Measurements from ENCODE around the gene PGAM2. TPM values are rescaled to one million over a fixed set of nuclear protein-coding genes. Genes with fewer than 3 reads are reported as not detected.

Gene PGAM2
- total RNA-seq, 2 donors from 2014 or later: 0.92 TPM; not detected in 1

- H3K27ac Mint-ChIP-seq: no peak overlapping the region
- H3K9me3 ChIP-seq (ENCODE audit: control insufficient read depth, low read length, poor library complexity, severe bottlenecking): no peaks in the 10 kb centered on the region
- no peak for DNase-seq
- H3K27me3 Mint-ChIP-seq: peaks cover 29% of the 10 kb centered on the region
- no peak overlapping the region for H3K4me3 Mint-ChIP-seq
- peaks cover 5% of the 10 kb centered on the region for H3K36me3 Mint-ChIP-seq (ENCODE audit: low read depth)
- no peak for ATAC-seq
- H3K4me1 Mint-ChIP-seq: peaks cover 7% of the 10 kb centered on the region
Measured at GRCh38 chr7:44107116-44107960, 42.0 kb upstream of the PGAM2 start.

GRCh38 chr7:44106311-44107065 is 41.1 kb upstream of the PGAM2 start:
- Mint-ChIP-seq H3K36me3 (ENCODE audit: low read depth) (peaks cover 5% of the 10 kb centered on the region), H3K27me3 (peaks cover 33% of the 10 kb centered on the region), H3K4me1 (peaks cover 7% of the 10 kb centered on the region), H3K27ac (peak overlapping the region; percentile 59), H3K4me3 (peak overlapping the region; percentile 85)
- no peaks in the 10 kb centered on the region for H3K9me3 ChIP-seq (ENCODE audit: control insufficient read depth, low read length, poor library complexity, severe bottlenecking)
- DNase-seq (peak in 1 of 3 donors; percentile 7), ATAC-seq (no peak)

GRCh38 chr7:44105832-44106231 is 40.5 kb upstream of the PGAM2 start:
- ATAC-seq (no peak), DNase-seq (no peak)
- Mint-ChIP-seq H3K27ac (peak overlapping the region; percentile 59), H3K4me3 (peak overlapping the region; percentile 85), H3K36me3 (ENCODE audit: low read depth) (peaks cover 5% of the 10 kb centered on the region), H3K4me1 (peaks cover 7% of the 10 kb centered on the region), H3K27me3 (peaks cover 33% of the 10 kb centered on the region)
- no peaks in the 10 kb centered on the region for H3K9me3 ChIP-seq (ENCODE audit: control insufficient read depth, low read length, poor library complexity, severe bottlenecking)

- H3K9me3 ChIP-seq (ENCODE audit: control insufficient read depth, low read length, poor library complexity, severe bottlenecking): no peaks in the 10 kb centered on the region
- Mint-ChIP-seq H3K4me3 (peak overlapping the region; percentile 85), H3K36me3 (ENCODE audit: low read depth) (peaks cover 5% of the 10 kb centered on the region), H3K27ac (peak overlapping the region; percentile 59), H3K27me3 (peaks cover 37% of the 10 kb centered on the region), H3K4me1 (peaks cover 7% of the 10 kb centered on the region)
- DNase-seq (peak in 1 of 3 donors; percentile 8), ATAC-seq (peak; percentile 27)
Measured at GRCh38 chr7:44104860-44105771, 39.7 kb upstream of the PGAM2 start.

GRCh38 chr7:44103923-44104859 is 38.8 kb upstream of the PGAM2 start, which contains the start of gene AEBP1:
TSS of gene AEBP1 (plus strand) at chr7:44104345. CDS start at chr7:44104666, 321 bp downstream.
- Mint-ChIP-seq H3K27ac (no peak within 1 kb of the TSS), H3K4me1 (peaks cover 7% of the 10 kb centered on the region), H3K36me3 (ENCODE audit: low read depth) (peaks cover 5% of the 10 kb centered on the region), H3K27me3 (peaks cover 37% of the 10 kb centered on the region), H3K4me3 (peak within 1 kb of the TSS; percentile 78)
- H3K9me3 ChIP-seq (ENCODE audit: control insufficient read depth, low read length, poor library complexity, severe bottlenecking): no peaks in the 10 kb centered on the region
- ATAC-seq: peak; percentile 52
- DNase-seq: peak in 1 of 3 donors; percentile 13

GRCh38 chr7:44103566-44103922 is 38.2 kb upstream of the PGAM2 start:
- no peak for DNase-seq
- ATAC-seq: no peak
- H3K27ac Mint-ChIP-seq: no peak overlapping the region
- peaks cover 5% of the 10 kb centered on the region for H3K36me3 Mint-ChIP-seq (ENCODE audit: low read depth)
- H3K4me3 Mint-ChIP-seq: peak overlapping the region; percentile 78
- peaks cover 37% of the 10 kb centered on the region for H3K27me3 Mint-ChIP-seq
- H3K4me1 Mint-ChIP-seq: peaks cover 7% of the 10 kb centered on the region
- no peaks in the 10 kb centered on the region for H3K9me3 ChIP-seq (ENCODE audit: control insufficient read depth, low read length, poor library complexity, severe bottlenecking)

GRCh38 chr7:44102846-44103565 is 37.6 kb upstream of the PGAM2 start:
- Mint-ChIP-seq H3K36me3 (ENCODE audit: low read depth) (peaks cover 5% of the 10 kb centered on the region), H3K27ac (no peak overlapping the region)

GRCh38 chr7:44101966-44102845 is 36.8 kb upstream of the PGAM2 start:
- Mint-ChIP-seq H3K27me3 (peaks cover 37% of the 10 kb centered on the region), H3K36me3 (ENCODE audit: low read depth) (peaks cover 5% of the 10 kb centered on the region), H3K4me3 (no peak overlapping the region), H3K4me1 (peaks cover 7% of the 10 kb centered on the region), H3K27ac (no peak overlapping the region)
- DNase-seq: no peak
- ATAC-seq: no peak
- no peaks in the 10 kb centered on the region for H3K9me3 ChIP-seq (ENCODE audit: control insufficient read depth, low read length, poor library complexity, severe bottlenecking)

More at GRCh38 chr7:44102846-44103565, 37.6 kb upstream of the PGAM2 start:
- ATAC-seq (no peak), DNase-seq (no peak)
- no peaks in the 10 kb centered on the region for H3K9me3 ChIP-seq (ENCODE audit: control insufficient read depth, low read length, poor library complexity, severe bottlenecking)
- H3K4me1 Mint-ChIP-seq: peaks cover 7% of the 10 kb centered on the region
- peak overlapping the region; percentile 78 for H3K4me3 Mint-ChIP-seq
- H3K27me3 Mint-ChIP-seq: peaks cover 37% of the 10 kb centered on the region

GRCh38 chr7:44101303-44101965 is 36.1 kb upstream of the PGAM2 start:
- Mint-ChIP-seq H3K4me1 (peaks cover 13% of the 10 kb centered on the region), H3K27ac (no peak overlapping the region), H3K27me3 (peaks cover 43% of the 10 kb centered on the region), H3K4me3 (no peak overlapping the region), H3K36me3 (ENCODE audit: low read depth) (peaks cover 5% of the 10 kb centered on the region)
- no peaks in the 10 kb centered on the region for H3K9me3 ChIP-seq (ENCODE audit: control insufficient read depth, low read length, poor library complexity, severe bottlenecking)
- no peak for DNase-seq
- no peak for ATAC-seq

GRCh38 chr7:44100458-44101302 is 35.3 kb upstream of the PGAM2 start:
- H3K27ac Mint-ChIP-seq: no peak overlapping the region
- ATAC-seq (no peak), DNase-seq (no peak)
- H3K4me3 Mint-ChIP-seq: no peak overlapping the region
- H3K36me3 Mint-ChIP-seq (ENCODE audit: low read depth): peaks cover 2% of the 10 kb centered on the region
- H3K9me3 ChIP-seq (ENCODE audit: control insufficient read depth, low read length, poor library complexity, severe bottlenecking): no peaks in the 10 kb centered on the region
- peaks cover 10% of the 10 kb centered on the region for H3K4me1 Mint-ChIP-seq
- H3K27me3 Mint-ChIP-seq: peaks cover 37% of the 10 kb centered on the region
